ENCODE results near the gene CRYGB. TPM values are rescaled to one million over a fixed set of nuclear protein-coding genes. Genes with fewer than 3 reads are reported as not detected.

Gene CRYGB
- total and polyA plus RNA-seq, 2 of the 13 experiments (the other 11 are each of a cell fraction or from before 2014, with no cell fraction given): not detected

GRCh38 chr2:208129744-208130711, 15.9 kb downstream of the CRYGB start, which contains the start of gene CRYGC (continued):
- TF ChIP-seq RBM39 (IDR thresholded peaks at IDR 0.05; ENCODE audit: low read depth, low read length, poor library complexity, severe bottlenecking) (no peak), ZMYM3 (CRISPR knock-in tag; IDR thresholded peaks at IDR 0.05) (peak; percentile 42; the same call in 1 of the 2 replicates), GTF2F1 (IDR thresholded peaks at IDR 0.05; ENCODE audit: low read length) (no peak), HMGXB3 (CRISPR knock-in tag; IDR thresholded peaks at IDR 0.05; ENCODE audit: borderline replicate concordance) (peak; percentile 53; the same call in 1 of the 2 replicates), ZKSCAN1 (IDR thresholded peaks at IDR 0.05; ENCODE audit: low read length) (no peak), PRMT3 (CRISPR knock-in tag; IDR thresholded peaks at IDR 0.05; ENCODE audit: borderline replicate concordance, low read depth) (no peak; the same call in 1 of the 2 replicates), TFDP1 (CRISPR knock-in tag; IDR thresholded peaks at IDR 0.05; ENCODE audit: borderline replicate concordance) (no peak), MTF1 (CRISPR knock-in tag; IDR thresholded peaks at IDR 0.05) (no peak), ZNF704 (CRISPR knock-in tag; IDR thresholded peaks at IDR 0.05; ENCODE audit: borderline replicate concordance) (no peak), HMG20A (CRISPR knock-in tag; IDR thresholded peaks at IDR 0.05; ENCODE audit: borderline replicate concordance) (peak; percentile 79; the same call in 1 of the 2 replicates), FIP1L1 (IDR thresholded peaks at IDR 0.05; ENCODE audit: borderline replicate concordance, insufficient read depth, low read depth, low read length) (no peak), TBX3 (IDR thresholded peaks at IDR 0.05; ENCODE audit: borderline replicate concordance) (no peak), REPIN1 (CRISPR knock-in tag; IDR thresholded peaks at IDR 0.05; ENCODE audit: borderline replicate concordance, low read depth) (peak; percentile 40; the same call in 1 of the 2 replicates), MYC (CRISPR knock-in tag; IDR thresholded peaks at IDR 0.05; ENCODE audit: borderline replicate concordance) (no peak), ZBTB3 (CRISPR knock-in tag; IDR thresholded peaks at IDR 0.05; ENCODE audit: borderline replicate concordance, low read depth) (no peak), ZFAT (CRISPR knock-in tag; conservative IDR thresholded peaks at IDR 0.05) (no peak), HNRNPH1 (optimal IDR thresholded peaks at IDR 0.05; ENCODE audit: low read depth, low read length) (no peak)

Data from HepG2 (cell line).